Stimulated activated CD8-positive, alpha-beta memory T cell treated with anti-CD3 and anti-CD28 coated beads, Interleukin-12 subunit alpha, Interleukin-12 subunit beta, amount 100 ng/mL, for 24 hours (primary cell): ENCODE results near the gene MB21D2.

Source experiments
- DNase-seq: peaks from one replicate; pipeline ENCODE4 v3.0.0-alpha.2; 2020; ENCODE audit errors: extremely low read depth

The MB21D2 gene

GRCh38 chr3:192833177-192833890, 84.3 kb downstream of the MB21D2 start:
- no peak for DNase-seq

DNA sequence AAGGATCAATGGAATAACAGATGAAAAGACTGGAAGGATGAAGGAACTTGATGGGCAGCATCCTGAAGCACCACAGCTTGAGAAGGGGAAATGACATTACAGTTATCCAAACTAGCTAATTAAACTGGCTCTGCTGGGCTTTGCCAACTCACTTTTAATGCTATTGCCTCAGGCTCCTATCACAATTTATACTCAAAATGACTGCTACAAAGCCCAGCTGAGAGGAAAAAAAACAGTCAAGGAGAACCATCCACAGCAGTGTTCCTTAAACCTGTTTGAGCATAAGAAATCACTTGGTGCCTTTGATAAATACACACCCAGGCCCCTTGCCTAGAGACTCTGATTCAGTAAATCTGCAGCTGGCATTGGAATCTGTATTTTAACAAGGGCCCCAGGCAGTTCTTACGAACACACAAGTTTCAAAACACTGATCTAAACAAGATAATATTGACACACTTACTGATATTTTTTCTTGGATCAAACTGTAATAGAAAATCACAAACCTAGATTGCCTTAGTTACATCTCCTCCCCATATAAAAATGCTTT, 85.8 kb downstream of the MB21D2 start:
- no peak for DNase-seq

GRCh38 chr3:192831111-192831644, 86.5 kb downstream of the MB21D2 start:
- no peak for DNase-seq

DNA sequence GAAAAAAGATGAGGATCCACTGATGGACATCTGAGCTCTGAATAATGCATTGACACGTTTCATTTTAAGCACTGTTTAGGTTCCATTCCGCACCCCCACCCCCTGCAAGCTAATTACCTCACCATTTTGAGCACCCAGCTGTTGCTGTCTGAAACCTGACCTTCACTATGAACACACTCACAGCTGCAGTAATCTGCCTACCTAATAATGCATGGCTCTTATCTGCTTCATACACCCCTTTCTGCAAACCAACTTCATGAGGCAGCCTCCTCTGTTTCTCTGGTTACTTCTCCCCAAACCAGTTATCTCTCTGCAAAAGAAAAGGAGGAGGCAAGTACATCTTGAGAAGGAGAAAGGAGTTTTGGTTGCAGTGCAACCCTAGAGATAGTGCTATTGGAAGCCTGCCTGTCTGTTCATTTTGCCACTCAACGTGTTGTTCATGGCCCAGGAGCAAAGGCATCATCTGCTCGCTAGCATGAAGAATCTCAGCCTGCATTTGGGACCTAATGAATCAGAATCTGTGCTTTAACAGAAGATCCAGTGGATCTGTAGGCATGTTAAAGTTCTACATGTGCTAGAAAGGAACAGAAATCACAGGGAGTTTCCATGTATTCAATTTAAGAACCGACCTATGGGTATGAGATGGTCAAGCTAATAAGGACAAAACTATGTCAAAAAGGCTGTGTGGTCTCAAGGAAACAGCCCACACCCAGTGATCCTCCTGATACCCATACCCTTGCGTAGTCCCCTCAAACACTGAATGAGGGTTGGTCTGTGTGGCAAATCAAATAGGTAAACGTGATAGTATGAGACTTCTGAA, 87.2 kb downstream of the MB21D2 start:
- DNase-seq = no peak

DNA sequence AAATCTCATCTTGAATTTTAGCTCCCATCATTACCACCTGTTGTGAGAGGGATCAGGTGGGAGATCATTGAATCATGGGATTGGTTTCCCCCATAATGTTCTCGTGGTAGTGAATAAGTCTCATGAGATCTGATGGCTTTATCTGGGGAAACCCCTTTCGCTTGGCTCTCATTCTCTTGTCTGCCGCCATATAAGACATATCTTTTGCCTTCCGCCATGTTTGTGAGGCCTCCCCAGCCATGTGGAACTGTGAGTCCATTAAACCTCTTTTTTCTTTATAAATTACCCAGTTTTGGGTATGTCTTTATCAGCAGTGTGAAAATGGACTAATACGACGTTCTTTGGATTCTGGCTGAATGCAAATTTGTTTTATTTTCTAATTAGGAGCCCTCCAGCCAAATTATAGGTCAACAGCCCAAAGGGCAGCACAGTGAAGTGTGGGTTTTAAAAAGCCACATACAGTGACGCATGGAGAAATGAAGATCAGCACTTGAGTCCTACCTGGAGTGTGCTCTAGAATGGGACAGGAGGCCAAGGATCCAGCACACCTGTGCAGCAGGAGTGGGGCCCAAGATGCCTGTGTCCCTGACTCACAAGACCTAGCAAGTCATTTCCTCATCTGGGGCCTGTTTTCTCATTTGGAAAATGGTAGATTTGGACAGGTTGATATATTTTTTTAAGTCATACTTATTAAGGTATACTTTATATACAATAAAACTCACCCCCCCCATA, 89.6 kb downstream of the MB21D2 start:
- DNase-seq = no peak

DNA sequence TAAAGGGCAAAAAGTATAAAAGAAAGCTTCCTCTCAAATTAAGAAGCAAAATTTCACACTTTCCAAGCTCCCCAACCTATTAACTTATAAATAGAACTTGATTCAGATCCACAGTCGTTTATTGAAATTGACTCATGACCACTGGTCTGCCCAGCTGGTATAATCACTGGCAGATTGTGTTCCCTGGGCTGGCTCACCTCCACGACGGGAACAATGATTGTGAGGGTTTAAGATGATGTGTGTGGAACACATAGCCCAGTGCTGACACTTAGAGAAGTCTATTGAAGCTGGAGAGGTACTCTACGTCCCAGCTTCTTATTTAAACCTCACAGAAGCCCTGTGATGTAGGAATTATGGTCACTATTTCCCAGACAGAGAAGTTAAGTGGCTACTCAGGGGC, 90.4 kb downstream of the MB21D2 start:
- DNase-seq = no peak

DNA sequence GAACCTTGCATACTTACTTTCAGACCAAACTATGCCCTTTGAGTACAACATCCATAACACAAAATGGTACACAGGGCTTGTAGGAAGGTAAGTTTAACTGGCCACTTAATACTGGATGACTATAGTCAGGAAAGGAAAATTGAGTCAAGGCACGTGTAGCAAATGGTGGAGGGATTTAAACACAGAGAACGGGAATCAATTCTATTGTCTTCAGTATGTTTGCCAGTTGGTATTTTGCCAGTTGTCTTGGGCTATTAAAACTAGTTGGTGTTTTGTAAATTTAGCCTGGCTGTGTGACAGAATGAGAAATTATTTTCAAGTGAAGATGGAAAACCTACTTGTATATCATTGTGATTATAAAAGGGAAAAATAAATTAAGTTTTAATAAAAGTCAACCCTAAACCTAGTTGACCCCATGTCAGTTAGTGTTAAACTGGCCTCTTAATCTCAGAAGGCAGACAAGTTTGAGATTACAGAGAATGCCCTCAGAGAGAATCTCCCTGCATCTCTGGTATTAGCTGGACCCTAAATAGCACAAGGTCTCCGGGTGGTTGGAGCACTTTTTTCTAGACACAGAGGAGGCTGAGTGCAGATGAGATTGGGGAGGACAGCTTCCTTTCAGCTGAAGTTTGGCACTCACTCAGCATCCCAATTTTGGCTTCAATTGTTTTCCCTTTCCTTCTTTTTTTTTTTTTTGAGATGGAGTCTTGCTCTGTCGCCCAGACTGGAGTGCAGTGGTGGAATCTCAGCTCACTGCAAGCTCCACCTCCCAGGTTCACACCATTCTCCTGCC, 91.2 kb downstream of the MB21D2 start:
- no peak for DNase-seq

DNA sequence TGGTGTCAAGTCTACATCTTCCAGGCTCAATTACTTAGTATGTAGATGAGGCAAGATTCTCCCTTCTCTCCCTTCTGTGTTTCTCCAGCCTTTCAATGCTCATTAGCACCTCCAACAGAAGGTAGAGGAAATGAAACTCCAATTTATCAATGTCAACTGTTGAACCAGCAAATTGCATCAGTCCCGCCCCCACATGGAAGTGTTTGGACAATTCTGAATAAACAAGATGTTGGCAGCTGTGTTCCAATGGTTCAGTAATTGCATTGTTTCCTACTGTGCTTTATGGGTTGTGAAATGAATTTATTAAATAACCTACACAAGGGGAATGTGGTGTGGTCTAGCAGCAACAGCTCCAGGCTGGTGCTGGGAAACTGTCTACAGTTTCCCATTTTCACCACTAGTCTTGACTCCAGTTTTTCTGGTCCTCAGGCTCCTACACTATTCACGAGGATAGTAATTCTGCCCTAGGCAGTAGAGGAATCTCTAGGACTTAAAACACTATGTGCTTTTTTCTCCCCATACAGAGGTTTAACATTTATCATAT, 91.9 kb downstream of the MB21D2 start:
- no peak for DNase-seq

- DNase-seq = no peak
These were observed 92.4 kb downstream of the MB21D2 start for GRCh38 chr3:192825216-192825615.

DNA sequence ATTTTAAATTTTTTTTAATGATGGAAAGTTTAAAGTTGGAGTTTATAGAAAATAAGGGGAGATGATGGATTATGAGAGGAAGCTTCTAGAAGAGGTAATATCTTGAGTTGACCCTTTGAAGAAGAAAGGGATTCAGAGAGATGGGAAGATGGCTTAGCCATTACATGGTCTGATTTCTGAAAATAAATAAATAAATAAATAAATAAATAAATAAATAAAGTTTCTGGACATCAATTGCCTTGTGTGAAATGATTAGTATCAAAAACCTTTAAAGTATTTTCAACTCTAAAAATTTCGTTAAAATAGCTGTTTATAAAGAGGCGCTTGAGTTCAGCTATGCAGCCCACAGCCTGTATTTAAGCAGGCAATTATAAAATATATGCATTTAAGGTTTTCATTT, 93.3 kb downstream of the MB21D2 start:
- DNase-seq = no peak

- no peak for DNase-seq
These were observed 96.5 kb downstream of the MB21D2 start for GRCh38 chr3:192821161-192821560.

DNA sequence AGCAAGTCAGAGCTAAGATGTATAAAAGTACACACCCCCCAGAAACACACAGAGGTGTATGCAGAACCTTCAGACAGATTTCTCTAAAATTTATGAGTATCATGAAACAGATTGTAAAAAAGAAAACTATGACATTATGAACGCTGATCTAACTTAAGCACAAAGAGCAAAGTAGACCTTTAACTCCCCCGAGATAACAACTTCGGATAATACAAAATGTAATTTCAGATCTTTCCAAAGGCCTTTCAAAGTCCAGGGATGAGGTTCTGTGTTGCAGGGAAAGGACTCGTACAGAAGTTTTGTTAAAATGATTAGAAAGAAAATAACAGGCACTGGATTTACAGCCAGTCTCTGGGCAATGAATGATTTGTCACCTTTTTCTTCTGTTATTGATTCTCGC, 97.5 kb downstream of the MB21D2 start:
- DNase-seq = no peak

GRCh38 chr3:192819001-192819569, 98.6 kb downstream of the MB21D2 start:
- no peak for DNase-seq

GRCh38 chr3:192818126-192818525, 99.5 kb downstream of the MB21D2 start:
- no peak for DNase-seq

GRCh38 chr3:192817506-192817905, 100.2 kb downstream of the MB21D2 start:
- DNase-seq = no peak

DNA sequence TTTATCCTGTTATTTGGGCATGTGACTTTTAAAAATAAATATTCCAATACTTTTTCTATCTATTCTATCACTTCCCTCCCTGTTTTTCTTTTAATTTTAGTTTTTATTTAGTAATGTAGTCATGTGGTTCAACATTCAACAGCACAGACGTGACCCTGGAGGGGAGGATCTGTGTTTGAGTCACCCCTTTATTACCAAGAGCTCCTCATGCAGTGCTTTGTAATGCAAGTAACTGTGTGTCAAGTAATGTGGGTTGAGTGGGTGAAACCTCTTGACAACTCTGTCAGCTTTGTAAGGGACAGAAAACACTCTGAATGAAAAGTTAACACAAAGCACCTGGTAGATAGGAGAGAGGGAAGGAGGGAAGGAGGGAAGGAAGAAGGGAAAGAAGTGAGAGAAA, 100.6 kb downstream of the MB21D2 start:
- DNase-seq = no peak

DNA sequence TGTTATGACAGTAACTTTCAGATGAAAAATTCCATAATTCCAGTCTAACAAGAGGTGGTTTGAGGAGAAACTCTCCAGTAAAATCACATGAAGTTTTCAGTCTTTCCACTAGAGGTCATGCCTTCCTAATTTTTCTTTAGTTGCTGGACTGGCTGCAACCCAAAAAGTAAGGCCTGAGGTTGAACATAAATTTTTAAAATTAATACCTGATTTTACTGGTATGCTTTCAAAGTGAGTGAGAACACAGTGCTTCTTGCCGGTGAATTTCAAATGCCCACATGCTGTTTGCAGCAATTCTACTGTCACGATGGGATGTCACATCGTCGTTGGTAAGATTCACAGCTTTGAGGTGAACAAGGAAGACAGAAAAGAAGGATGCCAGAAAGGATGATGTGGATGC, 101.3 kb downstream of the MB21D2 start:
- no peak for DNase-seq

DNA sequence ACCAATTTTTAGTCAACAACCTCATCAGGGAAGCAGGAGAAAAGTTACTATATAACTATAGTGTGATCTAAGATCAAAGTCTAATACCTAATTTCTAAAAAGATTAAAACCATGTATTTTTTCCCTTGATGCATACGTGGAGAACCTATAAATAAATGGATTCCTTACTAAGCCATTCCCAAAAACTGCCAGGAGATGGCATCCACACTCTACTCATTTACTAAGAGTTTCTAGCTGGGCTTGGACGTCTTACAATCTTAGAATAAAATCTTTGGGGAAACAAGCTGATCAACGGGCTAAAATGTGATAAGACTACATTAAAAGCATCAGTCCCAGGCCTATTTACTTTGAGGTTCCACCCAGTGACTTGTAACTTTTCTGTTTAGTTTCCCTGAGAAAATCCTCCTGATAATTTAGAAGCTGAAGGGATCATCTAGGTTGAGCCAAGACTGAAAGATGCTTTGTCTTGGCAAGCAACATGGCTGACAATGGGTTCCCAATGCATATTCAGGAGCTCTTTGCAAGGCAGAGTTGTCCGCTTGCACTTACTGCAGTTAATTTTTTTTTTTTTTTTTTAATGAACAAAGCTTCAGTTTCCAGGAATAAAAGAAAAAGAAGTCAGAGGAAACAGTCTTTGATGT, 104.8 kb downstream of the MB21D2 start:
- DNase-seq = no peak

DNA sequence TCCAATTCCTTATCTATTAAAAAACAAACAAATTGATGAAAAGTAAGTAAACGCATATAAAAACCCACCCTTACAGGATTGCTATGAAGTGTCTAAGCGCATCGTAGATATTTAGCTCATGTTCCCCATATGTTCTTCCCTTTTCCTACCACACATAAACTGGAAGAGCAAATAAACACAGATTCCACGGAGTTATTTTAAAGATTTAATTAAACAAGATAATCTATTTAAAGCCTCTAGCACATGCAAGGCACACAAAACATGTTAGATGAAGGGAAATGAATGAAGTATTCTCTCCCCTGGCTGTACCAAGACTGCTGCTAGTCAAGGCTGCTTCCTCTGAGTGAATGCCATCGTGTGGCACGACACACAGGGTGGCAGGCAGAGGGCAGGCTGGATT, 111.9 kb downstream of the MB21D2 start:
- no peak for DNase-seq

DNA sequence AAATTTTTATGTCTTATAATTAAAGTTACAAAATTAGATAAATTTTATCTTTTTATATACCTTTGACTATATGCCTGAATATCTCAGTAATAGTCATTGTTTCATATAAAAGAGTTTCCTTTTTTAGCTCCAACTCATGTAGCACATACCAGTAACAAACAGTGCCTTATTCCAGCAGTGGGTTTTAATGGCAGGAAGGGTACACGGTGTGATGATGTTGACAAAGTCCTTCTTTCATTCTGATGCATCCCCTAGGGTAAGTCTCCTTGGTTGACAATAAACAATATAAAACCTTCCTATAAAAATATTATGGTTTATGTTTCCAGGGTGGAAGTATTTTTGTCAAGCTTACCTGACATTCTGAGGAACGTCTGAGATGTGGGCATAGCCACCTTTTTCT, 113.2 kb downstream of the MB21D2 start:
- no peak for DNase-seq
